OCI-LY1 (cell line): ENCODE data around the gene PTGDS.

Source experiments
- CTCF ChIP-seq: fragments of 200-600 bp; sonication (generic), shearing (Covaris generic); IDR thresholded peaks from 2 replicates; pipeline ENCODE4 v1.5.1; 2017; ENCODE audit warnings: mild to moderate bottlenecking, antibody characterized with exemption, low read length, moderate library complexity, mixed read lengths
- EZH2 ChIP-seq: fragments of 200-600 bp; sonication (generic), shearing (Covaris generic); IDR thresholded peaks from 2 replicates; pipeline ENCODE4 v1.8.0; 2017; ENCODE audit warnings: borderline replicate concordance, mixed run types, mild to moderate bottlenecking, antibody characterized with exemption, low read length, moderate library complexity, mixed read lengths

DNA sequence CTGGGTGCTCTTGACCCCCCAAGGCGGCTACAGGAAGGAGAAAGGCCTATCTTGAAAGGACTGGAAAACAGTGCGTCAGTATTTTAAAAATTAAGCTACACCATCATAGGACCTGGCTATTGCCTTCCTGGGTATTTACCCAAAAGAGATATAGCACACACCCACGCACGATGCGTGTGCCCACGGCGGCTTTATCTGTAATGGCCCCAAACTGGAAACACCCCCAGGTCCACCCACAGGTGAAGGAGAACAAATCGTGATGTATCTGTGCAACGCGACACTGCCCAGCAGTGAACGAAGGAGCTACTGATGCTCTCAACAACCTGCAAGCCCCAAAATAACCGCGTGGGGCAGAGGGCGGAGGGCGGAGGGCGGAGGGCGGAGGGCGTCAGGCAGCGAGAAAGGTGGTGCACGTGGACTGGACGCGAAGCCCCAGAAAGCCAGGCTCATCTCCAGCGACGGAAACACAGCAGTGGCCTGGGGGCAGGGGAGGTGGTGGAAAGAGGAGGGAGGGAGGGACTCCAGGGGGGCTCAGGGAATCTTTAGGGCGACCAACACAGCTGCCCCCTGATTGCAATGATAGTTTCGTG is 12.4 kb upstream of the PTGDS start:
- TF ChIP-seq CTCF (no peak), EZH2 (no peak)
